Mesenchymal stem cell (in vitro differentiated cells and primary cell): ENCODE data around the gene COL10A1.
A peak's percentile ranks its signal among the peaks of the same experiment; 100 is the strongest.

Experiments used
- DNase-seq: peaks from one replicate; pipeline ENCODE4 v3.0.0-alpha.2; 2013
- H2AFZ ChIP-seq: one replicate; pipeline ENCODE4 v1.6.1; 2013; ENCODE audit warnings: low read depth, mild to moderate bottlenecking, control low read depth, inconsistent platforms, low read length, moderate library complexity
- H2AK5ac ChIP-seq: 2 replicates; pipeline ENCODE4 v1.6.1; 2013; ENCODE audit warnings: low read length, moderate library complexity, mild to moderate bottlenecking, inconsistent platforms; ENCODE audit not compliant: severe bottlenecking
- H2BK120ac ChIP-seq: one replicate; pipeline ENCODE4 v1.6.1; 2013; ENCODE audit warnings: low read depth, mild to moderate bottlenecking, inconsistent platforms, low read length, moderate library complexity
- H2BK12ac ChIP-seq, 2 experiments: one replicate each; pipeline ENCODE4 v1.6.1; 2013; ENCODE audit warnings: inconsistent platforms in 2 of 2, low read length in 2 of 2, mild to moderate bottlenecking in 2 of 2, moderate library complexity in 2 of 2, control low read depth in 1 of 2
- H2BK15ac ChIP-seq: one replicate; pipeline ENCODE4 v1.6.1; 2013; ENCODE audit warnings: mild to moderate bottlenecking, low read depth, inconsistent platforms; ENCODE audit not compliant: poor library complexity, severe bottlenecking
- H2BK5ac ChIP-seq: 2 replicates; pipeline ENCODE4 v1.6.1; 2013; ENCODE audit warnings: low read depth, mild to moderate bottlenecking, low read length, control low read depth, inconsistent platforms; ENCODE audit not compliant: poor library complexity, severe bottlenecking
- H3K14ac ChIP-seq, 2 experiments: one replicate each; pipeline ENCODE4 v1.6.1; 2013; ENCODE audit warnings: inconsistent platforms in 2 of 2, low read length in 2 of 2, control low read depth in 1 of 2, mild to moderate bottlenecking in 1 of 2, moderate library complexity in 1 of 2
- H3K18ac ChIP-seq, 2 experiments: one replicate each; pipeline ENCODE4 v1.6.1; 2013; ENCODE audit warnings: inconsistent platforms in 2 of 2, low read length in 2 of 2, control low read depth in 1 of 2, low read depth in 1 of 2, mild to moderate bottlenecking in 1 of 2
- H3K23ac ChIP-seq, 2 experiments: one replicate each; pipeline ENCODE4 v1.6.1; 2013; ENCODE audit warnings: inconsistent platforms in 2 of 2, low read length in 2 of 2, mild to moderate bottlenecking in 2 of 2, moderate library complexity in 2 of 2, control low read depth in 1 of 2
- H3K27ac ChIP-seq: 2 replicates; pipeline ENCODE4 v1.5.1; 2013; ENCODE audit warnings: mild to moderate bottlenecking, moderate library complexity, low read length, control low read depth, inconsistent platforms; ENCODE audit not compliant: poor library complexity, severe bottlenecking
- H3K27me3 ChIP-seq, 2 experiments: 2 replicates each; pipeline versions ENCODE4 v1.6.1 to v1.7.0; 2013; ENCODE audit warnings: low read length in 2 of 2, mild to moderate bottlenecking in 2 of 2, moderate library complexity in 2 of 2, control low read depth in 1 of 2, inconsistent platforms in 1 of 2; ENCODE audit not compliant: control insufficient read depth in 1 of 2, insufficient read depth in 1 of 2
- H3K36me3 ChIP-seq, 2 experiments: 2 replicates each; pipeline versions ENCODE4 v1.6.1 to v1.7.0; 2013; ENCODE audit warnings: low read length in 2 of 2, control low read depth in 1 of 2, inconsistent platforms in 1 of 2, low read depth in 1 of 2, mild to moderate bottlenecking in 1 of 2; ENCODE audit not compliant: insufficient read depth in 2 of 2, control insufficient read depth in 1 of 2
- H3K4ac ChIP-seq, 2 experiments: one replicate each; pipeline ENCODE4 v1.6.1; 2013; ENCODE audit warnings: inconsistent platforms in 2 of 2, low read length in 2 of 2, mild to moderate bottlenecking in 2 of 2, moderate library complexity in 2 of 2, control low read depth in 1 of 2, low read depth in 1 of 2
- H3K4me1 ChIP-seq: 2 replicates; pipeline ENCODE4 v1.6.1; 2013; ENCODE audit warnings: low read depth, low read length, control low read depth; ENCODE audit not compliant: control insufficient read depth, insufficient read depth
- H3K4me2 ChIP-seq: 2 replicates; pipeline ENCODE4 v1.6.1; 2013; ENCODE audit warnings: low read length, mild to moderate bottlenecking, inconsistent platforms; ENCODE audit not compliant: poor library complexity, severe bottlenecking
- H3K4me3 ChIP-seq, 2 experiments: 2 replicates each; pipeline versions ENCODE4 v1.5.1 to v1.7.0; 2013; ENCODE audit warnings: low read length in 2 of 2, mild to moderate bottlenecking in 2 of 2, control low read depth in 1 of 2, low read depth in 1 of 2; ENCODE audit not compliant: insufficient read depth in 1 of 2
- H3K79me1 ChIP-seq: replicated peaks from 2 replicates; pipeline ENCODE4 v1.6.1; 2013; ENCODE audit warnings: mild to moderate bottlenecking, control low read depth, low read length, inconsistent platforms; ENCODE audit not compliant: poor library complexity, severe bottlenecking
- H3K9ac ChIP-seq: 2 replicates; pipeline ENCODE4 v1.7.0; 2013; ENCODE audit warnings: mild to moderate bottlenecking, low read length, moderate library complexity
- H3K9me3 ChIP-seq: 2 replicates; pipeline ENCODE4 v1.7.0; 2013; ENCODE audit warnings: mild to moderate bottlenecking, low read length; ENCODE audit not compliant: control insufficient read depth
- H4K8ac ChIP-seq: one replicate; pipeline ENCODE4 v1.6.1; 2013; ENCODE audit warnings: inconsistent platforms, mild to moderate bottlenecking, low read length, moderate library complexity
- H4K91ac ChIP-seq: one replicate; pipeline ENCODE4 v1.6.1; 2013; ENCODE audit warnings: mild to moderate bottlenecking, low read length, inconsistent platforms
- WGBS: methylation state at CpG from one replicate; pipeline ENCODE4 v1.1.7; 2013; ENCODE audit warnings: mixed read lengths; 5-methylcytosine and 5-hydroxymethylcytosine counted together

COL10A1 gene

DNA sequence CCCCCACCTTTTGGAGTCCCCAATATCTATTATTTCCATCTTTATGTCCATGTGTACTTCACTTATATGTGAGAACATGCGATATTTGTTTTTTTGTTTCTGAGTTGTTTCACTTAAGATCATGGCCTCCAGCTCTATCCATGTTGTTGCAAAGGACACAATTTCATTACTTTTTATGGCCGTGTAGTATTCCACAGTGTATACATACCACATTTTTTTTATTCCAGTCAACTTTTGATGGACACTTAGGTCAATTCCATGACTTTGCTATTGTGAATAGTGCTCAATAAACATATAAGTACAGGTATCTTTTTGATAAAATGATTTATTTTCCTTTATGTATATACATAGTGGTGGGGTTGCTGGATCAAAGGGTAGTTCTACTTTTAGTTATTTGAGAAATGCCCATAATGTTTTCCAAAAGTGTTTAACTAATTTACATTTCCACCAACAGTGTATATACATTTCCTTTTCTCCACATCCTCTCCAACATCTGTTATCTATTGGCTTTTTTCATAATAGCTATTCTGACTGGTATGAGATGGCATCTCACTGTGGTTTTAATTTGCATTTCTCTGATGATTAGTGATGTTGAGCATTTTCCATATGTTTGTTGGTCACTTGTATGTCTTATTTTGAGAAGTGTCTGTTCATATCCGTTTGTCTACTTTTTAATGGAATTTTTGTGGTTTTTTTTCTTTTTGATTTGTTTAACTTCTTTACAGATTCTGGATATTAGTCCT lies 34.0 kb upstream of the COL10A1 start:
- Histone ChIP-seq H2BK12ac (no peak overlapping the region), H3K9me3 (no peaks in the 10 kb centered on the region), H2AFZ (no peak overlapping the region), H2BK120ac (no peak overlapping the region), H2BK15ac (no peak overlapping the region), H3K4ac (no peak overlapping the region), H3K23ac (no peak overlapping the region), H3K79me1 (no peaks in the 10 kb centered on the region), H4K8ac (no peak overlapping the region), H2BK5ac (no peak overlapping the region), H3K14ac (no peak overlapping the region), H3K27ac (no peak overlapping the region), H3K4me1 (no peaks in the 10 kb centered on the region), H3K36me3 (peaks cover 0 to 3% of the 10 kb centered on the region in 2 experiments), H2AK5ac (no peak overlapping the region), H3K9ac (no peak overlapping the region), H3K4me3 (no peak overlapping the region), H4K91ac (no peak overlapping the region), H3K18ac (no peak overlapping the region), H3K27me3 (no peaks in the 10 kb centered on the region), H3K4me2 (no peak overlapping the region)
- WGBS, result 100% methylated on average over 1 of the region's 3 CpGs
- no peak for DNase-seq

DNA sequence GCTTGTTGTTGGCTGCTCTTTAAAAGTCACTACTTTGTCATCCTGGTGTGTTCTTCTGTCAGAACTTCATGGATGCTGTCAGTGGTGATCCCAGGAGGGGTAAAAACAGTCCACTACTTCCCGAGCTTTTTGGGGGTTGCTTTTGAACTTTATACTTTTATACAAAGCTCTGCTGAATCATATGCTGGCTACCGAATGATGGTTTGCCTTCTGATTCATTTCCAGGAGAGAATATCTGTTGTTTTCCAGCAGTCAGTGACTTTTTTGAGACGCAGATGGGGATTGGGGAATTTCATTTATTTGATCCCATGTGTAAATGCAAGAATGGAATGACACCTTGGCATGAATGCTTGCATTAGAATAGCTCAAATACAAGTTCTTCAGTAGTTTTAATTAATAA lies 32.7 kb upstream of the COL10A1 start:
- H2BK5ac ChIP-seq, result no peak overlapping the region
- peak overlapping the region in 1 of 2 experiments; percentile 16 for H3K4me3 ChIP-seq
- WGBS, result 86% methylated on average over 2 of the region's 3 CpGs
- no peaks in the 10 kb centered on the region for H3K79me1 ChIP-seq
- H2BK15ac ChIP-seq, result no peak overlapping the region
- peaks cover 0 to 3% of the 10 kb centered on the region in 2 experiments for H3K36me3 ChIP-seq
- DNase-seq, result no peak
- no peak overlapping the region for H3K27ac ChIP-seq
- no peaks in the 10 kb centered on the region for H3K9me3 ChIP-seq
- H4K8ac ChIP-seq, result no peak overlapping the region
- H2AFZ ChIP-seq, result no peak overlapping the region
- H3K9ac ChIP-seq, result peak overlapping the region; percentile 45
- H2BK12ac ChIP-seq, result no peak overlapping the region
- H2AK5ac ChIP-seq, result no peak overlapping the region
- no peak overlapping the region for H4K91ac ChIP-seq
- H2BK120ac ChIP-seq, result no peak overlapping the region
- no peaks in the 10 kb centered on the region for H3K27me3 ChIP-seq
- H3K14ac ChIP-seq, result no peak overlapping the region
- no peak overlapping the region for H3K4me2 ChIP-seq
- no peaks in the 10 kb centered on the region for H3K4me1 ChIP-seq
- H3K23ac ChIP-seq, result no peak overlapping the region
- no peak overlapping the region for H3K18ac ChIP-seq
- no peak overlapping the region for H3K4ac ChIP-seq

DNA sequence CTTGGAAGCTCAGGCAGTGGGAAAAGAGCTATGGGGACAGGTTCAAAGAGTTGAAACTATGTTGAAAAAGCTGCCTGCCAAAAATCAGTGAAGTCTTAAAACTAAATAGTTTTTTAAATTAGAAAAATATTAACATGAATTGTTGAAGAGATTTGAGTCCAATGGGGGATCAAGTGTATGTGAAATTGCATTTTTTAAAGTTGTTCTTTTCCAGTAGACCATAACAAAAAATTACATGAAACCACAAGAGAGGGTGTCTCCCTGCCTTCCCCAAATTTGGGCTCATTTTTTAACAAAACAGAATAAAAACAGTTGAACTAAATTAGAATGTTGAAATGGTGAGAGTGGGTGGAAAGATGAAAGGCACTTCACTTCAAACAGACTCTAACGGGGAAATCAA lies 31.5 kb upstream of the COL10A1 start:
- no peak overlapping the region for H3K4ac ChIP-seq
- H3K4me3 ChIP-seq, result no peak overlapping the region
- no peak overlapping the region for H4K91ac ChIP-seq
- peaks cover 0 to 3% of the 10 kb centered on the region in 2 experiments for H3K36me3 ChIP-seq
- no peak overlapping the region for H2BK120ac ChIP-seq
- H3K14ac ChIP-seq, result no peak overlapping the region
- H3K79me1 ChIP-seq, result no peaks in the 10 kb centered on the region
- H3K9me3 ChIP-seq, result no peaks in the 10 kb centered on the region
- H2BK12ac ChIP-seq, result no peak overlapping the region
- no peak overlapping the region for H2BK5ac ChIP-seq
- H2BK15ac ChIP-seq, result no peak overlapping the region
- no peak overlapping the region for H3K23ac ChIP-seq
- no CpG with 5 or more reads among the region's 1 CpG for WGBS
- no peaks in the 10 kb centered on the region for H3K4me1 ChIP-seq
- no peak overlapping the region for H3K27ac ChIP-seq
- H2AK5ac ChIP-seq, result no peak overlapping the region
- H2AFZ ChIP-seq, result no peak overlapping the region
- H3K27me3 ChIP-seq, result no peaks in the 10 kb centered on the region
- H3K4me2 ChIP-seq, result no peak overlapping the region
- no peak overlapping the region for H4K8ac ChIP-seq
- no peak for DNase-seq
- no peak overlapping the region for H3K9ac ChIP-seq
- no peak overlapping the region for H3K18ac ChIP-seq

DNA sequence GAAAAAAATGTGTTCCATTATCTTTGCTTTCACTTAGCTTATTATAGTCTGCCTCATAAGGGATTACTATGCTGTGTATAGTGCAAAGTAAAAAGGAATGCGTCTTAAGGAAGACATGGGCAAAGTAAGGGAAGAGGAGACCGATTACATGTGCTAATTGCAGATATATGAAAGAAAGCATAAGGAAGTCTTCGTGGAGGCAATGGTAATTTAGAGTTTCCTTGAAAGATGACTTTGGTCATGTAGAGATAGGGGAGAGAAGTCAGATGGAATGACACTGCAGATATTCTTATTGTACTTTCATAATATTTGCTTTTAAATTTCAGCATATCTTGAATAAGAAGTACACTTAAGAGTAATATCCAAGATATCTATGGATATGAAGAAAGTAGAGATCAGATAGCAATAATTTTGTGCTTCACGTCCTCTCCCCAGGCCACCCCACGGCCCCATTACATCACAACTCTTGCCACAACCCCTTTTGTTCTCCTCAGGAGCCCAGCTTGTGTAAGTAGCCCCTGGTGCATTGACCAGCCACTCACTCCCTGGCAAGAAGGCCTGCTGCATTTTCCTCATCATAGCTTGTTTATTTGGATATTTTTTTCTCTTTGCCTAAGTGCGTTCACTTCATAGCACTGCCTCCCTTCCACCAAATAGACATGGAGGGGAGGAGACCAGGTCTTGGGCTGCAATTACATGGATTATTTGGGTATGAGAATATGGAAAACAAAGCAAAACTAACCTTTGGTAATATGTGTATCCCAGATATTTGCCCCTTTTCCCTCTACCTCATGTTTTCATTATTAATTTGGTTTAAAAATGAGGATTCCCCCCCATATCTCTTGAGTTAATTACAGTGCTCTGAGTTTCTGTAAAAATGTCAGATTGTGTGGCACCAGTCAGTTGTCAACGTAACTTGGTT lies 30.7 kb upstream of the COL10A1 start:
- no peak overlapping the region for H2AK5ac ChIP-seq
- H3K79me1 ChIP-seq, result no peaks in the 10 kb centered on the region
- no peaks in the 10 kb centered on the region for H3K4me1 ChIP-seq
- no peak overlapping the region for H3K27ac ChIP-seq
- H3K4ac ChIP-seq, result no peak overlapping the region
- WGBS, result 94% methylated on average over 6 of the region's 7 CpGs
- no peaks in the 10 kb centered on the region for H3K9me3 ChIP-seq
- H3K4me3 ChIP-seq, result no peak overlapping the region
- no peak for DNase-seq
- no peak overlapping the region for H3K9ac ChIP-seq
- peaks cover 0 to 3% of the 10 kb centered on the region in 2 experiments for H3K36me3 ChIP-seq
- H3K23ac ChIP-seq, result no peak overlapping the region
- no peak overlapping the region for H2BK15ac ChIP-seq
- H3K18ac ChIP-seq, result no peak overlapping the region
- no peaks in the 10 kb centered on the region for H3K27me3 ChIP-seq
- H3K4me2 ChIP-seq, result no peak overlapping the region
- no peak overlapping the region for H2AFZ ChIP-seq
- H2BK12ac ChIP-seq, result no peak overlapping the region
- no peak overlapping the region for H4K91ac ChIP-seq
- no peak overlapping the region for H4K8ac ChIP-seq
- no peak overlapping the region for H2BK5ac ChIP-seq
- H2BK120ac ChIP-seq, result no peak overlapping the region
- no peak overlapping the region for H3K14ac ChIP-seq
